WTC11 (cell line): ENCODE measurements around the gene SMIM13. TPM values are rescaled to one million over a fixed set of nuclear protein-coding genes. Genes with fewer than 3 reads are reported as not detected.

Source experiments
- ATAC-seq: fragments of 200-7000 bp; cut with Tn5 transposase; 2 replicates; pipeline ENCODE4 v1.10.0; 2021; ENCODE audit warnings: mild to moderate bottlenecking, moderate library complexity
- CTCF ChIA-PET: fragments of 300-600 bp; sonication (Branson Sonifier 250); formaldehyde crosslinking; loops from one replicate; lab custom pipeline; 2021; ENCODE audit warnings: antibody characterized with exemption; lab: Charles Lee
- POLR2A ChIA-PET: fragments of 350-600 bp; sonication (Branson Sonifier 250); formaldehyde crosslinking; loops from one replicate; lab custom pipeline; 2021; ENCODE audit warnings: antibody characterized with exemption; lab: Charles Lee
- DNase-seq: peaks from one replicate; pipeline ENCODE4 v3.0.0; 2021; ENCODE audit warnings: low spot score
- H3K27ac Mint-ChIP-seq: 2 replicates; pipeline ENCODE4 v1.8.0; 2021; ENCODE audit warnings: mixed read lengths
- H3K27me3 Mint-ChIP-seq: 2 replicates; pipeline ENCODE4 v1.8.0; 2021; ENCODE audit warnings: low read depth, mild to moderate bottlenecking, moderate library complexity, mixed read lengths
- H3K36me3 Mint-ChIP-seq: 2 replicates; pipeline ENCODE4 v1.8.0; 2021; ENCODE audit warnings: mixed read lengths
- H3K4me1 Mint-ChIP-seq: 2 replicates; pipeline ENCODE4 v1.8.0; 2022; ENCODE audit warnings: mixed read lengths
- H3K4me3 Mint-ChIP-seq: 2 replicates; pipeline ENCODE4 v1.8.0; 2021; ENCODE audit warnings: mild to moderate bottlenecking, moderate library complexity, mixed read lengths
- H3K9me3 Mint-ChIP-seq: 2 replicates; pipeline ENCODE4 v1.8.0; 2021; ENCODE audit warnings: mixed read lengths
- ATF2 ChIP-seq: sonication (generic); formaldehyde crosslinking; IDR thresholded peaks from 2 replicates; pipeline ENCODE4 v1.8.1; 2022; ENCODE audit warnings: low read depth, missing genetic modification reagents, borderline replicate concordance
- CDX4 ChIP-seq: fragments of 250-450 bp; sonication (Bioruptor Pico); IDR thresholded peaks from 2 replicates; pipeline ENCODE4 v1.9.0; 2021; ENCODE audit warnings: moderate library complexity, mild to moderate bottlenecking, inconsistent platforms, borderline replicate concordance
- CREB1 ChIP-seq: sonication (generic); formaldehyde crosslinking; IDR thresholded peaks from 2 replicates; pipeline ENCODE4 v1.8.0; 2023; ENCODE audit warnings: mild to moderate bottlenecking, missing genetic modification reagents
- GABPB1 ChIP-seq: sonication (generic); formaldehyde crosslinking; IDR thresholded peaks from 2 replicates; pipeline ENCODE4 v1.8.1; 2023; ENCODE audit warnings: mild to moderate bottlenecking, missing genetic modification reagents
- JUN ChIP-seq: sonication (generic); formaldehyde crosslinking; IDR thresholded peaks from 2 replicates; pipeline ENCODE4 v1.8.0; 2023; ENCODE audit warnings: mild to moderate bottlenecking, missing genetic modification reagents
- MYBL2 ChIP-seq: sonication (generic); formaldehyde crosslinking; IDR thresholded peaks from 2 replicates; pipeline ENCODE4 v1.8.1; 2023; ENCODE audit warnings: mild to moderate bottlenecking, moderate library complexity, missing genetic modification reagents
- OVOL2 ChIP-seq: fragments of 250-450 bp; sonication (Bioruptor Pico); IDR thresholded peaks from 2 replicates; pipeline ENCODE4 v1.9.0; 2021; ENCODE audit warnings: mild to moderate bottlenecking, borderline replicate concordance
- PRDM15 ChIP-seq: sonication (generic); formaldehyde crosslinking; IDR thresholded peaks from 2 replicates; pipeline ENCODE4 v1.8.0; 2022; ENCODE audit warnings: missing genetic modification reagents
- SOX15 ChIP-seq: fragments of 250-450 bp; sonication (Bioruptor Pico); IDR thresholded peaks from 2 replicates; pipeline ENCODE4 v1.9.0; 2021; ENCODE audit warnings: mild to moderate bottlenecking
- ZBTB21 ChIP-seq: sonication (generic); formaldehyde crosslinking; IDR thresholded peaks from 2 replicates; pipeline ENCODE4 v1.8.1; 2023; ENCODE audit warnings: mild to moderate bottlenecking, missing genetic modification reagents, borderline replicate concordance
- ZNF138 ChIP-seq: sonication (generic); formaldehyde crosslinking; conservative IDR thresholded peaks from 2 replicates; pipeline ENCODE4 v1.8.1; 2022; ENCODE audit warnings: mild to moderate bottlenecking, moderate library complexity, missing genetic modification reagents
- ZNF219 ChIP-seq: sonication (generic); formaldehyde crosslinking; IDR thresholded peaks from 2 replicates; pipeline ENCODE4 v1.8.0; 2023; ENCODE audit warnings: missing genetic modification reagents, mild to moderate bottlenecking, borderline replicate concordance
- ZNF512 ChIP-seq: sonication (generic); formaldehyde crosslinking; IDR thresholded peaks from 2 replicates; pipeline ENCODE4 v1.8.1; 2022; ENCODE audit warnings: missing genetic modification reagents, borderline replicate concordance
- total RNA-seq: library from RNA; stranded (reverse); gene quantifications from 3 replicates; pipeline ENCODE4 v1.2.3, GENCODE V29; 2021
- TF ChIP-seq, protein P1 (sequence below): sonication (generic); formaldehyde crosslinking; IDR thresholded peaks from 2 replicates; pipeline ENCODE4 v1.8.0; 2022; ENCODE audit warnings: mild to moderate bottlenecking, missing genetic modification reagents
- TF ChIP-seq, protein P2 (sequence below): sonication (generic); formaldehyde crosslinking; IDR thresholded peaks from 2 replicates; pipeline ENCODE4 v1.8.1; 2022; ENCODE audit warnings: mild to moderate bottlenecking, missing genetic modification reagents, moderate library complexity, borderline replicate concordance
- TF ChIP-seq, protein P3 (sequence below): fragments of 200-600 bp; IDR thresholded peaks from 2 replicates; pipeline ENCODE4 v1.8.0; 2022; ENCODE audit warnings: antibody characterized with exemption

Gene SMIM13
- total RNA-seq, 1 experiment from 2014 or later: 9.7 TPM

DNA sequence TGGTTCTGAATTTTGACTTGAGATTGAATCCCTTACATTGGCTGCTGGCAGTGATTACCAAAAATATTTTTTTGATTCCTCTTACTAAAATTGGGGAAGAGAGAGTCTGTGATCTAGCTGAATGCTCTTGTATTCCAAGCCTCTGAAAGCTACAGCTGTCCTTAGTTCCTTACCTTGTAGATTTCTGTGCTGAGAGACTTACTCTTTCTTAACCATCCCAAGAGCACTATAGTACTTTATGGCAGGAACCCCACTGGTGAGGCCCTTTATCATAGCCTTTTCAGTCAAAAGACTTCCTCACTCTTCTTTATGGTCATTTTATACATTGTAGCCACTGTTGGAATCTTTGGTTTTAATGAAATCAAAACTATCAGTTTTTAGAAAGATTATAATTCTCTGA lies 37.0 kb downstream of the SMIM13 start (continued):
- TF ChIP-seq PRDM15 (CRISPR knock-in tag): no peak
- TF ChIP-seq ATF2 (CRISPR knock-in tag): no peak
- TF ChIP-seq, all 79 proteins: peak for 0

DNA sequence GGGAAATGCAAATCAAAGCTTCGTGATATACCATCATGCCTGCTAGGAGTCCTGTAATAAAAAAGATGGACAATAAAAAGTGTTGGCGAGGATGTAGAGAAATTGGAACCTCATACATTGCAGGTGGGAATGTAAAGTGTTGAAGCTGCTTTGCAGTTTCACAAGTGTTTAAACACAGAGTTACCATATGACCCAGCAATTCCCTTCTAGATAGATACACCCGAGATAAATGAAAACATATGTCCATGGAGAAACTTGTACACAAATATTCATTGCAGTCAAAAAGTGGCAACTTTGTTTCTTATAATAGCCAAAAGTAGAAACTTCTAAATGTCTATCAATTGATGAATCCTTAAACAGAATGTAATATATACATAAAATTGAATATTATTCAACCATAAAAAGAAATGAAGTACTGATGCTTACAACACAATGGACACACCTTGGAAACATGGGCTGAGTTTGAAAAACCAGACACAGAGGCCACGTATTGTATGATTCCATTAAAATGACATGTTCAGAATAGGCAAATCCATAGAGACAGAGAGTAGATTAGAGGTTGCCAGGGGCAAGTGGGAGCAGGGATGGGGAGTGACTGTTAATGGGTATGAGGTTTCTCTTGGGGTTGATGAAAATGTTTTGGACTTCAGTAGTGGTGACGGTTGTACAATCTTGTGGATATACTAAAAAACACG lies 38.7 kb downstream of the SMIM13 start:
- ChIA-PET CTCF (no interaction called here), POLR2A (no interaction called here)
- TF ChIP-seq MYBL2 (CRISPR knock-in tag): no peak
- TF ChIP-seq OVOL2: no peak
- no peak for TF ChIP-seq SOX15
- no peak for TF ChIP-seq ZNF512
- TF ChIP-seq, protein P1, sequence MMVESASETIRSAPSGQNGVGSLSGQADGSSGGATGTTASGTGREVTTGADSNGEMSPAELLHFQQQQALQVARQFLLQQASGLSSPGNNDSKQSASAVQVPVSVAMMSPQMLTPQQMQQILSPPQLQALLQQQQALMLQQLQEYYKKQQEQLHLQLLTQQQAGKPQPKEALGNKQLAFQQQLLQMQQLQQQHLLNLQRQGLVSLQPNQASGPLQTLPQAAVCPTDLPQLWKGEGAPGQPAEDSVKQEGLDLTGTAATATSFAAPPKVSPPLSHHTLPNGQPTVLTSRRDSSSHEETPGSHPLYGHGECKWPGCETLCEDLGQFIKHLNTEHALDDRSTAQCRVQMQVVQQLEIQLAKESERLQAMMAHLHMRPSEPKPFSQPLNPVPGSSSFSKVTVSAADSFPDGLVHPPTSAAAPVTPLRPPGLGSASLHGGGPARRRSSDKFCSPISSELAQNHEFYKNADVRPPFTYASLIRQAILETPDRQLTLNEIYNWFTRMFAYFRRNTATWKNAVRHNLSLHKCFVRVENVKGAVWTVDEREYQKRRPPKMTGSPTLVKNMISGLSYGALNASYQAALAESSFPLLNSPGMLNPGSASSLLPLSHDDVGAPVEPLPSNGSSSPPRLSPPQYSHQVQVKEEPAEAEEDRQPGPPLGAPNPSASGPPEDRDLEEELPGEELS: no peak
- TF ChIP-seq, protein P2, sequence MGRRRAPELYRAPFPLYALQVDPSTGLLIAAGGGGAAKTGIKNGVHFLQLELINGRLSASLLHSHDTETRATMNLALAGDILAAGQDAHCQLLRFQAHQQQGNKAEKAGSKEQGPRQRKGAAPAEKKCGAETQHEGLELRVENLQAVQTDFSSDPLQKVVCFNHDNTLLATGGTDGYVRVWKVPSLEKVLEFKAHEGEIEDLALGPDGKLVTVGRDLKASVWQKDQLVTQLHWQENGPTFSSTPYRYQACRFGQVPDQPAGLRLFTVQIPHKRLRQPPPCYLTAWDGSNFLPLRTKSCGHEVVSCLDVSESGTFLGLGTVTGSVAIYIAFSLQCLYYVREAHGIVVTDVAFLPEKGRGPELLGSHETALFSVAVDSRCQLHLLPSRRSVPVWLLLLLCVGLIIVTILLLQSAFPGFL (CRISPR knock-in tag): no peak
- TF ChIP-seq GABPB1 (CRISPR knock-in tag): no peak
- TF ChIP-seq, protein P3, sequence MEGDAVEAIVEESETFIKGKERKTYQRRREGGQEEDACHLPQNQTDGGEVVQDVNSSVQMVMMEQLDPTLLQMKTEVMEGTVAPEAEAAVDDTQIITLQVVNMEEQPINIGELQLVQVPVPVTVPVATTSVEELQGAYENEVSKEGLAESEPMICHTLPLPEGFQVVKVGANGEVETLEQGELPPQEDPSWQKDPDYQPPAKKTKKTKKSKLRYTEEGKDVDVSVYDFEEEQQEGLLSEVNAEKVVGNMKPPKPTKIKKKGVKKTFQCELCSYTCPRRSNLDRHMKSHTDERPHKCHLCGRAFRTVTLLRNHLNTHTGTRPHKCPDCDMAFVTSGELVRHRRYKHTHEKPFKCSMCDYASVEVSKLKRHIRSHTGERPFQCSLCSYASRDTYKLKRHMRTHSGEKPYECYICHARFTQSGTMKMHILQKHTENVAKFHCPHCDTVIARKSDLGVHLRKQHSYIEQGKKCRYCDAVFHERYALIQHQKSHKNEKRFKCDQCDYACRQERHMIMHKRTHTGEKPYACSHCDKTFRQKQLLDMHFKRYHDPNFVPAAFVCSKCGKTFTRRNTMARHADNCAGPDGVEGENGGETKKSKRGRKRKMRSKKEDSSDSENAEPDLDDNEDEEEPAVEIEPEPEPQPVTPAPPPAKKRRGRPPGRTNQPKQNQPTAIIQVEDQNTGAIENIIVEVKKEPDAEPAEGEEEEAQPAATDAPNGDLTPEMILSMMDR: no peak
- TF ChIP-seq CDX4: no peak
- TF ChIP-seq CREB1 (CRISPR knock-in tag): no peak
- TF ChIP-seq ZBTB21: no peak
- TF ChIP-seq JUN (CRISPR knock-in tag): no peak
- no peak for TF ChIP-seq ZNF138 (CRISPR knock-in tag)
- no peak for TF ChIP-seq ZNF219
- H3K9me3 Mint-ChIP-seq: no peaks in the 10 kb centered on the region
- ATAC-seq (no peak), DNase-seq (no peak)
- H3K27me3 Mint-ChIP-seq: no peaks in the 10 kb centered on the region
- H3K36me3 Mint-ChIP-seq: peaks cover 14% of the 10 kb centered on the region
- H3K27ac Mint-ChIP-seq: no peak overlapping the region
- peaks cover 25% of the 10 kb centered on the region for H3K4me1 Mint-ChIP-seq
- H3K4me3 Mint-ChIP-seq: no peak overlapping the region
